NCI-H2107 (cell line): ENCODE data around the gene NINL.
A peak's percentile ranks its signal among the peaks of the same experiment; 100 is the strongest.
"Not testable (repeated sequence)": the region's sequence is repeated elsewhere in the genome, so short reads cannot be mapped to it uniquely, and the experiment has no call there.

Source experiments
- DNase-seq: peaks from one replicate; lab custom pipeline; 2025; lab: John Stamatoyannopoulos, UW

The NINL gene

DNA sequence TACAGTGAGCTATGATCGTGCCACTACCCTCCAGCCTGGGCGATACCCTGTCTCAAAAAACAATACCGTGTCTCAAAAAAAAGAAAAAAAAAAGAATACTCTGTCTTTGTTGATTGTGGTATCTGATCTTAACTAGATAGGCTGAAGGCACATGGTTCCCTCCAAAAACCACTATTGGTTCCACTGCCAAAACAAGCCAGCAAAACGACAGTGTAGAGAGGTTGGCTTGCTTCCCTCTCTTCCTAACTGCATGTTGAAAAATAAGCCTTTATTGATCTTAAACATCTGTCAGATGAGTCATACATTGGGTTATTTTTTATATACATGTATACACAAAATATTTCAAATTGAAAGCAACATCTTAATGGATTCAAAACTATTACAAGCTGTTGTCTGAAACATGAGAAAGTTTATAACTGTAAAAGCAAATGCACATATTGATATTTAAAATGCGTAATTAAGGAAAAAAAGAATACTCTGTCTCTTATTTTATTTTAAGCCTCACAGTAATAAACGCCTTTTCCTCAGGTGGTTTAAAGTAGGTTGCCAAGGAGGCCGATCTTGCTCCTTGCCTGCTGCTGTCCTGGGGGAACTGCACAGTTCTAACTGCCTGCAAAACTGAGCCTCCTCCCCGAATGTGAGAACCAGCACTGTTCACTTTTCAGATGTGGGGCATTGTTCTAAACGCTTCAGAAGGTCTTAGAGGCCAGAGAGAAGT lies 7.0 kb upstream of the NINL start:
- DNase-seq, result no peak

DNA sequence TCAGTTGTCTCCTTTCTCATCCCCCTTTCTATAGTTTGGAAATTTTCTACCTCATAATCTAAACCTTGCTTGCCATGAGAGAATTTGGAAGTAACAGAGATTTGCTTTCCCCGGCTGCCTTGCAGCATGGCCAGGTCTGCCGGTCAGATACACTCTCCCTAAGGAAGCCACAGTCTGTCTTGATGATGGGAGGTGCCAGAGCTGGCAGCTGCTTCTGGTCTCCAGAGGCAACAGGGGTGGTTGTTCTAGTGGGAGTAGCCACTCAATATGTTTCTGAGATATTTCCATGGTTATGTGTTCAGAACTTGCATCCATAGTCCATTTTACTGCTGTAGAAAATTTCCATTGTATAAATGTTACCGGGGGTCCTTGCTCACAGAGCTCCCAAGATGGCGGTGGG lies 5.4 kb upstream of the NINL start:
- DNase-seq, result not testable (repeated sequence)

DNA sequence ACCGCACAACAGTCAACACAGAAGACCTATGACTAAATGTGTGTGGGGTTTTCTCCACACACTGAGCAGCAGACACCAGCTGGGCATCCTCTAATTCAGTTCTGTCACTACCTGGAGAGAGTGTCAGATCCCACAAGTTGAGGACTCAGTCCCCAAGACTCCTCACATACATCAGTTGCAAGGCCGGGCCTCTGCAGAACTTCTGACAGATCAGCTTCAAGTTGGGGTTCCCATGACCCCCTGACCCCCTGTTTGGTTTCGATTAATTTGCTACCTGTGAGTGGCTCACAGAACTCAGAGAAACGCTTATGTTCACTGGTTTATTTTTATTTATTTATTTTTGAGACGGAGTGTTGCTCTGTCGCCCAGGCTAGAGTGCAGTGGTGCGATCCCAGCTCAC lies 3.2 kb upstream of the NINL start:
- DNase-seq, result no peak

DNA sequence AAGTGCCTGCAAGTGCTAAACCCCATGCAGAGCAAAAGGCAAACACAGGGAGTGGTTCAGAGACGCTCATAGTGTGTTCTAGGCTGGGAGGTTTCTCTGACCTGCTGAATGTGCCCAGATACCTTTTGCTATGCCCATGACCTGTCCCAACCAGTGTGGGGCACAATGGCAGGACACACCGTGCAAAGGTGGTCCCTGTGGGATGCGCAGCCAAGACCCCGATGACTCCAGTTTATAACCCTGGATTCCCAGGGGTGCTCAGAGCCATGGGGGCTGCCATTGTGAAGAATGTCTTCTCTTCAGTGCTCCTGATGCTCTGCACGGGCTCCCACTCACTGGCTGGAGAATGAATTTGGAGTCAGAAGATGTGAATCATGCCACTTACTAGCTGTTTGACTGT lies 2.2 kb upstream of the NINL start:
- no peak for DNase-seq

DNA sequence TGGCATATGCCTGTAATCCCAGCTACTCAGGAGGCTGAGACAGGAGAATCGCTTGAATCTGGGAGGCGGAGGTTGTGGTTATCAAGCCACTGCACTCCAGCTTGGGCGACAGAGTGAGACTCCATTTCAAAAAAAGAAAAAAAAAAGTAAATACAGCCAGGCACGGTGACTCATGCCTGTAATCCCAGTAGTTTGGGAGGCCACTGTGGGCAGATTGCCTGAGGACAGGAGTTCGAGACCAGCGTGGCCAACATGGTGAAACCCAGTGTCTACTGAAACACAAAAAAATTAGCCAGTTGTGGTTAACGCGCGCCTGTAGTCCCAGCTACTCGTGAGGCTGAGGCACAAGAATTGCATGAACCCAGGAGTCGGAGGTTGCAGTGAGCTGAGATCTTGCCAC lies 1.5 kb upstream of the NINL start:
- DNase-seq, result no peak

DNA sequence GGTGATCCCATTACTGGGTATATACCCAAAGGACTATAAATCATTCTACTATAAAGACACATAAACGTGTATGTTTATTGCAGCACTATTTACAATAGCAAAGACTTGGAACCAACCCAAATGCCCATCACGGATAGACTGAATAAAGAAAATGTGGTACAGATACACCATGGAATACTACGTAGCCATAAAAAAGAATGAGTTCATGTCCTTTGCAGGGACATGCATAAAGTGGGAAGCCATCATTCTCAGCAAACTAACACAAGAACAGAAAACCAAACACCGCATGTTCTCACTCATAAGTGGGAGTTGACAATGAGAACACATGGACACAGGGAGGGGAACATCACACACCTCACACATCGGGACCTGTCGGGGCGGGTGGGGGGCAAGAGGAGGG lies 1.7 kb downstream of the NINL start:
- DNase-seq, result not testable (repeated sequence)

DNA sequence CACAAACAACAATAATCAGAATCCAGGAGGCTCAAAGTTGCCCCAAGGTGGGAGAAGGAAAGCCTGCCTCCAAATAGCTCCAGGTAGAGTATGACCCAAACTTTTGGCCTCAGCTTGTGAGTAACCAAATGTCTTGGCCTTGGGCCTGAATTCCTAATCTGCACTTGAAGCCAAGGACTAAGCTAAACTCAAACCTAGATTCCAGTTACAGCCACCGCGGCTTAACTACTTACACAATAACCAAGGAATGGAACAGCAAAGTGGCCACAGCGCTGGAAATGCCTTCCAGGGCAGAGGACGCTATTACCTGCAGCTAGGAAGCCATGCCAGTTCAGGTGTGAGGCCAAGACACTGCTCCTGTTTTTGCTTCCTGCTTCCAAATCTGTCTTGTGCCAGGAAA lies 4.6 kb downstream of the NINL start:
- DNase-seq, result no peak

DNA sequence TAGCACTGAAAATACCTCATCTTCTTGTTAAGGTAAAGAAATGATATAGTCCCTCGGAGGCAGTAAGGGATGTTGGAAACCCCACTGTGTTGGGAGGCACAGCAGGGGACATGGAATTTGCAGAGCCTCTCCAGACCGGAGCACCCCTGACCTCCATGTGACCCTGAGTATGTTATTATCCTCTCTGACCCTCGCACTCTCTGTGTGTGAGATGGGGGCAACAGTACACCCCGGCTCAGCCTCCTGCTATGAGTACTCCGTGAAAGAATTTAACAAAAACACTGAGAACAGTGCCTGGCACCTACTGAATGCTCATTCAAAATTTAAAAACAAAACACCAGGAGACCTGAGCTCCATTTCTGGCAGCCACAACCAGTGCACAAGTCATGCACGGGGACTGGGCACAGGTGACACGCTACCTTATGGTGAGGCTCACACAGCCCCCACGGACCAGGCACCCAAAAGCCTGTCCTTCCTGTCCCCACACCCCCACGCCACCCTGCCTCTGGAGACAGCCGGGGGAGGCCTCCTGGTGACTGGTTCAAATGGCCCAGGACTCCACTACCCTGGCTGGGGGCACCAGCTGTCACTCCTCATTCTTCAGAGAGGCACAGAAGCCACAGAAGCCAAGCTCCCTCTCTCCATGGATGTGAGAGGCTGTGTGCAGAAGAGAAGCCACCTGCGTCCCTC lies 6.1 kb downstream of the NINL start:
- peak; percentile 13 for DNase-seq

DNA sequence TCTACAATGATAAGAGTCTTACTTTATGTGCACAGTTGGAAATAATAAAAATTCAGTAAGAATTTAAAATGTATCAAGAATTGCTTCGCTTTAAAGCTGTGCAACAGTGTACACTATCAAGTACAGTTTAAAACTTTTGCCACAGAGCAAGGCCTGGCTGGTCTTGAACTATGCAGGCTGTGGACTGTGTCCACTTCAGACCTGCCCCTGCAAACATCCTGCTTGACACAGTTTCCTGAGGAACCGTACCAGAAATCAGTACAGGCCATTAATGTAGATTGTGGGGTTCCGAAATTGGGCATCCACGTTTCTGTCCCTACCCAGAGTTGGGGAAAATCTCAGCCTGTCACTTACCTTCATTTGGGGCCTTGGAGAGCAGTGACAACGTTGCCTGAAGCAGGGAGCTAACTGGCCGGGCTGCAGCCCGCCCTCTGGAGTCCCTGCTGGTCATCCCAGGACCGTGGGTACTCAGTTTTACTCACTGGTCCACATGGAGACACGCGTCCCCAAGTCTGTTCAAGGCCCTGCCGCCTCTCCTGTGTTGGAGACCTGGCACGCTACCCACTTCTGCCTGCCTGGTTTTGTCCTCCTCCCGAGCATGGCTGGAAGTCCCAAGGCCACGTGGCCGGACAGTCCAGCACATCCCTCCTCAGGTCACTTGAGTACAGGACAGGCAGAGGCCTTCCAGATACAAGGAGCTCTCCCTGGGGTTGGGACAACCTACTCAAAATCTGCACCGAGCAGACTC lies 8.4 kb downstream of the NINL start:
- DNase-seq, result no peak

DNA sequence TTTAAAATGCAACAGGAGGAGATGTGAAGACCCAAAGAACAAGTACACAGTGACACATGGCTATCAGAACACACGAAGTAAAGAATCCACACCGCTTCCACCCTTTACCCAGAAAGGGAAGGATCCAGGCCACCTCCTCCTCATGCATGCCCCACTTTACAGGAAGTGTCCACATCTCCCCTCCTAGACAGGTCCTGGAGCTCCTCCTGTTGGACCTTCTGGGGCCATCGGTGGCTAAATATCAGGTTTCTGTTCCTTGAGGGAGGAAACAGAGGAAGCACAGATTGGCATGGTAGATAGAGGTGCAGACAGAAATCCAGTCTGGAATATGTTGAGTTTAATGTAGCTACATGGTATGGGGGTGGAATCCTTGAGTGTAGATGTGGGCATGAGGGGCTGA lies 10.9 kb downstream of the NINL start:
- no peak for DNase-seq

DNA sequence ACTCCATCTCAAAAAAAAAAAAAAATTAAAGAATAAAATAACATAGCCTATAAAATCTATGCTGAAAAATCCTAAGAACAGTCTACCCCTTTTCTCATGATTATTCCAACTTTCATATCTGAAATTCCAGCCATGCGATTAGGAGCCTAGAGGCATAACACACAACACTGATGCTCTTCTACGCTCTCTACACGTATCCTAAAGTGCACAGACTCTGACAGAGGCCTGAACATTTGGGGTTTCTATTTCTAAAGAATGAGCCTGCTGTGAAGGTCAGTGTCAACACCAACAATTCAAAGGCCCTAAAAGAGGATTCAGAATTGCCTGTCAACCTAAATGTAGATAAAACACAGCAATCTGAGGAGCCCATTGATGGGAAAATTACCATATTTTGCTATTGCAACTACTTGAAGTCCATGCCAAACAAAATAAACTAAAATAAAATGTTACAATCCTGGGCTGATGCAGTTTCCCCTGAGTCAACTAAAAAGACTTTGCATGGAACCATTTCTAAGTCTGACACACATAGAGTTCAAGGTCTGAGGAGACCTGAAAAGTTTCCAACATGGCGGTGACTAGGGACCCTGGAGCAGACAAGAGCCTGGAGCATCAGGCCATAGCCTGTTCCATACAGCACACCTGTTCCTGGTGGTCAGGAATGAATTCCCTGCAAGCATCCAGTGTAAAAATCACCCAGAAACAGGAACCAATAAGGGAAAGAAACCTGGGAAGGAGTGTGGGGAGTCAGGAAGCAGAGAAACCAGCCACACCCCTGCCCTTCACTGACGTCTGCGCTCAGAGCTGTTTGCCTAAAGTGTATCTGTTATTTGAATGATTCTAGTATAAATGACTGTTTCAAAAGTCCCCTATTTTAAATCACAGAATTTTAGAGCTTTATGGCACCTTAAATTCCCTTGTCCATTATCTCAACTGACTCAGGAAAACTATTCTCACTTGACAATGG lies 11.8 kb downstream of the NINL start:
- no peak for DNase-seq

DNA sequence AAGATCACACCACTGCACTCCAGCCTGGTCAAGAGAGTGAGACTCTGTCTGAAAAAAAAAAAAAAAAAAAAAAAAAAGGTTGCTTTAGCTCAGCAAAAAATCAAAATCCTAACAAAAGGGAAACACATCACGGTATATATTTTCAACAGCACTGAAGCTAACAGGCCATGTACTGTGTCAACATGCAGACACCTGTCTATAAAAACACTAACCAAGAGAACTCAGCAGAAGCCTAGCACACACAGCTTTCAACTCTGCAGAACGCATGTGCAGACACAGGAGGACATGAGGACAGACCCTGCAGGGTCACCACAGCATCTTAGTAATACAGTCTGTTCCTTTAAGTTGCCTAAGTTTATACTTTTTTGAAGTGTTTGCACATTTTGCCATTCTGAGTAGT lies 13.5 kb downstream of the NINL start:
- no peak for DNase-seq

DNA sequence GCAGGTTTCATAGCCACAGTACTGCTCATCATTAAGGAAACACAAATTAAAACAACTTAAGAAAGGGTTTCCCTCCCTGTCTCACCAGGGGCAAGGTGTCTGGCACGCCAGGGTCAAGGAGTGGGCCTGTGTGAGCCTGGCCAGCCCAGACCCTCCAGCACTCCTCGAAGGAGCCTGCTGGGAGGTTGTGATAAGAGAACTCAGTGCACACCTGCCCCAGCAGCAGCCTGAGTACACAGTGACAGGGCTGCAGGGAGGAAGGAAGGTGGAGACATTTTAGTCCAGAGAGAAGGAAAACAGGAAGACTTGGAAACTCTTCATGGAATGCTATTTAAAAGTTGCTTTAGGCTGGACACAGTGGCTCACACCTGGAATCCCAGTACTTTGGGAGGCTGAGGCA lies 14.1 kb downstream of the NINL start:
- no peak for DNase-seq

DNA sequence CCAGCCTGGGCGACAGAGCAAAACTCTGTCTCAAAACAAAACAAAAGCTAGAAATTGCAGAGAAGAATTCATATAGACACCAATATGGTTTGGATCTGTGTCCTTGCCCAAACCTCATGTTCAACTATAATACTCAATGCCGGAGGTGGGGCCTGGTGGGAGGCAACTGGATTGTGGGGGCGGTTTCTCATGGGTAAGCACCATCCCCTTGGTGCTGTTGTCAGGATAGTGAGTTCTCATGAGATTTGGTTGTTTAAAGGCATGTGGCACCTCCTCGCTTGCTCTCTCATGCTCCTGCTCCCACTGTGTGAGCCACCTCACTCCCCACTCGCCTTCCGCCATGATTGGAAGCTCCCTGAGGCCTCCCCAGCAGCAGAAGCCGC lies 15.2 kb downstream of the NINL start:
- no peak for DNase-seq

DNA sequence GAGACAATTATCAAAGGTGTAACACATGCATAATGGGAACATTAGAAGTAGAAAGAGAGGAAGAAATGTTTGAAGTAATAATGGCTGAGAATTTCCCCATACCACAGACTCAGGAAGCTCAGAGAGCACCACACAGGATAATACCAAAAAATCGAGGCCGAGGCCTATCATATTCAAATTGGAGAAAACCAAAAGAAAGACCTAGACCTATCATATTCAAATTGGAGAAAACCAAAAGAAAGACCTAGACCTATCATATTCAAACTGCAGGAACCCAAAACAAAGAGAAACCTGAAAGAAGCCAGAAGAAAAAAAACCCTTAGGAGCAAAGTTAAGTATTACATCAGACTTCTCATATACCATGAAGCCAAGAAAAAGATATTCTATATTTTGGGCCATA lies 18.0 kb downstream of the NINL start:
- DNase-seq, result no peak

DNA sequence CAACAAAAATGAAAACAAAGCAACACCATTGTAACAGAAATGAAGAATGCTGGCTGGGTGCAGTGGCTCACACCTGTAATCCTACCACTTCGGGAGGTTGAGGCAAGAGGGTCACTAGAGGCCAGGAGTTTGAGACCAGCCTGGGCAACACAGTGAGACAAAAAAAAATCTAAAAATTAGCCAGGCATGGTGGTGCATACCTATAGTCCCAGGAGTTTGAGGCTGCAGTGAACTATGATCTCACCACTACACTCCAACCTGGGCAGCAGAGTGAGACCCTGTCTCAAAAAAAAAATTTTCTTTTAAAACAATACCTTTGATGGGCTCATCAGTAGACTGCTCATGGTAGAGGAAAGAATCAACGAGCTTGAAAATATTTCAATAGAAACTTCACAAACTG lies 18.5 kb downstream of the NINL start:
- DNase-seq, result no peak

DNA sequence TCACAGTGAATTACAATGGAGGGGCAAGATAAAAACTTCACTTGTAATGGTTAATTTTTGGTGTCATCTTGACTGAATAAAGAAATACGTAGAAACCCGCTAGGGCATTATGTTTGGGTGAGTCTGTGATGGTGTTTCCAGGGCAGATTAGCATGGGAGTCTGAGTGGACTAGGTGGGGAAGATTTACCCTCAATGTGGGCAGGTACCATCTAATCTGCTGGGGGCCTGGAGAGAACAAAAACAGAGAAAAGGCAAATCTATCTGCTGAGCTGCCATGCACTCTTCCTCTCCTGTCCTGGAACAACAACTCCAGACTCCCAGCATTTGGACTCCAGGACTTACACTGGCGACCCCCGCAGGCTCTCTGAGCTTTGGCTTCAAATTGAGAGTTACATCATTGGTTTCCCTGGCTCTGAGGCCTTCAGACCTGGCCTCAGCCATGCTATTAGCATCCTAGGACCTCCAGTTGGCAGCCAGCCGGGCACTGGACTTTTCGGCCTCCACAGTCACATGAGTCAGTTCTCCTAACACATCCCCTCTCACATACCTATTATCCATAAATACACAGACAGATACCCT lies 19.7 kb downstream of the NINL start:
- DNase-seq, result no peak

DNA sequence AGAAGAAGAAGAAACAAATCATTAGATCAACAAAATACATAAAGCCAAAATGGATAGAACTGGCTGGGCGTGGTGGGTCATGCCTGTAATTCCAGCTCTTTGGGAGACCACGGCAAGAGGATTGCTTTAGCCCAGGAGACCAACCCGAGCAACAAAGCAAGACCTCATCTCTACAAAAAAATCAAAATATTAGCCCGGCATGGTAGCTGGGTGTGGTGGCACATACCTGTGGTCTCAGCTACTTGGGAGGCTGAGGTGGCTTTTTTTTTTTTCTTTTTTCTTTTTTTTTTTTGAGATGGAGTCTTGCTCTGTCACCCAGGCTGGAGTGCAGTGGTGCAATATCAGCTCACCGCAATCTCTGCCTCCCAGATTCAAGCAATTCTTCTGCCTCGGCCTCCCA lies 21.5 kb downstream of the NINL start:
- DNase-seq, result no peak

DNA sequence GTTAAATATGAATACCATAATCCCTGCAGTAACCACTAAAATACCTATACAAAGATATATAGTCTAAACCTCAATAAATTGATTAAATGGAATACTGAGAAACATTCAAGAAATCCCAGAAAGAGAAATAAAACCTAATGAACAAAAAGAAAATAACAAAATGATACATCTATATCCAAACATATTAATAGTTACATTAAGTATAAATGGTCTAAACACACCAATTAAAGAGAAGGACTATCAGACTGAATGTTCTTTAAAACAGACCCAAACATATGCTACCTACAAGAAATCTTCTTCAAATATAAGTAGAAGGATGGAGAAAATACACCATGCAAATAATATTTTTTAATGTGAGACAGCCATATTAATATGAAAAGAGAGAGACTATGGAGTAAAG lies 22.0 kb downstream of the NINL start:
- DNase-seq, result no peak

DNA sequence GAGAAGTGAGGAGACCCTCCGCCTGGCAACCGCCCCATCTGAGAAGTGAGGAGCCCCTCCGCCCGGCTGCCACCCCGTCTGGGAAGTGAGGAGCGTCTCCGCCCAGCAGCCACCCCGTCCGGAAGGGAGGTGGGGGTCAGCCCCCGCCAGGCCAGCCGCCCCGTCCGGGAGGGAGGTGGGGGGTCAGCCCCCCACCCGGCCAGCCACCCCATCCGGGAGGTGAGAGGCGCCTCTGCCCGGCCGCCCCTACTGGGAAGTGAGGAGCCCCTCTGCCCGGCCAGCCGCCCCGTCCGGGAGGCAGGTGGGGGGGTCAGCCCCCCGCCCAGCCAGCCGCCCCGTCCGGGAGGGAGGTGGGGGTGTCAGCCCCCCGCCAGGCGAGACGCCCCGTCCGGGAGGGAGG lies 23.6 kb downstream of the NINL start:
- DNase-seq, result not testable (repeated sequence)

DNA sequence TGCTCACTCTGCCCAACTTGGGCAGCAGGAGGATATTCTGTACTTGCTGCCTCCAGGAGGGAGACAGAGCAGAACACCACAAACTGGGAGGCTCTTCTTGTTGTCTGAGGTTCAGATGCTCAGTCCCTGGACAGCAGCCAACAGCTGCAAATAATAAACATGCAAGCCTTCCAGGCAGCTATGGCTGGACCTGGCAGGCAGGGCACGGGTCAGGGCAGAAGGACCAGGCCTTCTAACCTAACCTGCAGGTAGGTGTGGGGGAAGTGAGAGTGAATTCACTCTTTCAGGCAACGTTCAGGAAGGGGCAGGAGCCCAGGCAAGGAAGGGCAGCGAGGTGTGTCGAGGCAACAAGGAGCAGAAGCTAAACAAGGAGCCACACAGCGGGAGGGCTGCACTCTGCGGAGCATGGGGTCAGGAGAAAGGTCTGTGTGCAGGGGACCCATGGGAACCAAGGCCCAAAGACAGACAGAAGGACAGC lies 31.5 kb downstream of the NINL start:
- DNase-seq, result no peak

DNA sequence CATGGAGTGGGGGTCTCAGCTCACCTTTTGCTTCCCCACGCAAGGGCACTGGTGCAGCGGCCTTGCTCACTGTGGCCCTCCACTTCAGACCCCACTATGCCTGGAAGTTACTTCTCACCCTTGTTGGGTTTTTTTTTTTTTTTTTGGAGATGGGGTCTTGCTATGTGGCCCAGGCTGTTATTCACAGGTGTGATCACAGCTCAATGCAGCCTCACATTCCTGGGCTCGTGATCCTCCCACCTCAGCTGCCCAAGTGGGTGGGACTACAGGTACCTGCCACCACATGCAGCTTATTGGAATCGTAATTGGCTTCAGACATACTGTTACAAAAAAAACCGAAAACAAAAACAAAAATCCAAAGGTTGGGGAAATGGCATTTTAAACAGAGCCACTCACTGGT lies 32.4 kb downstream of the NINL start:
- DNase-seq, result no peak
